TTC549 (cell line): ENCODE results near the gene MFSD11.
"Not testable (repeated sequence)": the region's sequence is repeated elsewhere in the genome, so short reads cannot be mapped to it uniquely, and the experiment has no call there.

Experiments
- FAIRE-seq: peaks from 2 replicates; lab custom pipeline; 2012; peaks lifted over from hg19 to GRCh38; lab: Jason Lieb, UNC

Gene MFSD11

GRCh38 chr17:76748657-76749056 is 10.7 kb downstream of the MFSD11 start:
- no peak for FAIRE-seq

GRCh38 chr17:76751416-76751993 is 13.6 kb downstream of the MFSD11 start:
- no peak for FAIRE-seq

GRCh38 chr17:76752006-76752405 is 14.1 kb downstream of the MFSD11 start:
- no peak for FAIRE-seq

GRCh38 chr17:76753061-76753961 is 15.4 kb downstream of the MFSD11 start:
- FAIRE-seq = no peak

GRCh38 chr17:76755285-76755684 is 17.4 kb downstream of the MFSD11 start:
- no peak for FAIRE-seq

GRCh38 chr17:76757256-76757655 is 19.3 kb downstream of the MFSD11 start:
- FAIRE-seq = no peak

- no peak for FAIRE-seq
Measured at GRCh38 chr17:76758570-76758969, 20.7 kb downstream of the MFSD11 start.

- no peak for FAIRE-seq
Measured at GRCh38 chr17:76772842-76773525, 35.1 kb downstream of the MFSD11 start.

GRCh38 chr17:76775021-76775600 is 37.2 kb downstream of the MFSD11 start:
- FAIRE-seq = no peak

GRCh38 chr17:76781056-76781982 is 43.4 kb downstream of the MFSD11 start:
- FAIRE-seq = no peak

GRCh38 chr17:76783146-76783545 is 45.2 kb downstream of the MFSD11 start:
- no peak for FAIRE-seq

- no peak for FAIRE-seq
Measured at GRCh38 chr17:76784926-76785325, 47.0 kb downstream of the MFSD11 start.

GRCh38 chr17:76787866-76788265 is 49.9 kb downstream of the MFSD11 start:
- not testable (repeated sequence) for FAIRE-seq

- FAIRE-seq = no peak
Measured at GRCh38 chr17:76789235-76789788, 51.4 kb downstream of the MFSD11 start.

- FAIRE-seq = no peak
Measured at GRCh38 chr17:76791053-76791980, 53.4 kb downstream of the MFSD11 start.

GRCh38 chr17:76792348-76792747 is 54.4 kb downstream of the MFSD11 start:
- FAIRE-seq = no peak

- no peak for FAIRE-seq
Measured at GRCh38 chr17:76793775-76794174, 55.9 kb downstream of the MFSD11 start.

- FAIRE-seq = no peak
Measured at GRCh38 chr17:76796081-76796480, 58.2 kb downstream of the MFSD11 start.

- no peak for FAIRE-seq
Measured at GRCh38 chr17:76797241-76797840, 59.4 kb downstream of the MFSD11 start.

- no peak for FAIRE-seq
Measured at GRCh38 chr17:76801706-76802105, 63.8 kb downstream of the MFSD11 start.
